Stimulated activated naive CD8-positive, alpha-beta T cell treated with anti-CD3 and anti-CD28 coated beads, Interleukin-15, Interleukin-2, amounts not matched to agents 100 ng/mL and 50 ng/mL, for 24 hours (primary cell): ENCODE measurements around the gene HTR7.

Source experiments
- H3K27ac Mint-ChIP-seq: one replicate; pipeline ENCODE4 v1.8.0; 2021; ENCODE audit warnings: mild to moderate bottlenecking, mixed read lengths
- H3K27me3 Mint-ChIP-seq: one replicate; pipeline ENCODE4 v1.8.0; 2021; ENCODE audit warnings: mixed read lengths
- H3K36me3 Mint-ChIP-seq: one replicate; pipeline ENCODE4 v1.8.0; 2021; ENCODE audit warnings: low read depth, mixed read lengths
- H3K4me1 Mint-ChIP-seq: one replicate; pipeline ENCODE4 v1.8.0; 2021; ENCODE audit warnings: low read depth, mixed read lengths
- H3K4me3 Mint-ChIP-seq: one replicate; pipeline ENCODE4 v1.8.0; 2021; ENCODE audit warnings: mild to moderate bottlenecking, mixed read lengths
- H3K9me3 Mint-ChIP-seq: one replicate; pipeline ENCODE4 v1.8.0; 2021; ENCODE audit warnings: mixed read lengths

HTR7 gene

GRCh38 chr10:90871279-90871765 is 13.5 kb upstream of the HTR7 start:
- peaks cover 10% of the 10 kb centered on the region for H3K36me3 Mint-ChIP-seq

DNA sequence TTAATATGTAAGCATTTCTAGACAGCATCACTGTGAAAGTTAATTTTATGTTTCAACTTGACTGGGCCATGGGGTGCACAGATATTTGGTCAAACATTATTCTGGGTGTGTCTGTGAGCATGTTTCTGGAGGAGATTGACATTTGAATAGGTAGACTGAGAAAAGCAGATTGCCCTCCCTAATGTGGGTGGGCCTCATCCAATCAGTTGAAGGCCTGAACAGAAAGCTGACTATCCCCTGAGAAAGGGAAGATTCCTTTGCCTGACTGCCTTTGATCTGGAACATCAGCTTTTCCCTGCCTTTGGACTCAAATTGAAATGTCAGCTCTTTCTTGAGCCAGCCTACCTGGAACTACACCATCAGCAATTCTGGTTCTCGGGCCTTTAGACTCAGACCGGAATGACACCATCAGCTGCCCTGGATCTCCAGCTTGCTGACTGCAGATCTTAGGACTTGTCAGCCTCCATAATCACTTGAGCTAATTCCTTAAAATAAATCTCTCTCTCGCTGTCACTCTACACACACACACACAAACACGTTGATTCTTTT is 8.3 kb upstream of the HTR7 start:
- H3K4me3 Mint-ChIP-seq: no peak overlapping the region
- peaks cover 71% of the 10 kb centered on the region for H3K27me3 Mint-ChIP-seq
- H3K36me3 Mint-ChIP-seq: no peaks in the 10 kb centered on the region

More at GRCh38 chr10:90871279-90871765, 13.5 kb upstream of the HTR7 start:
- H3K27me3 Mint-ChIP-seq: peaks cover 40% of the 10 kb centered on the region
- H3K4me1 Mint-ChIP-seq: peaks cover 38% of the 10 kb centered on the region
- peaks cover 4% of the 10 kb centered on the region for H3K9me3 Mint-ChIP-seq
- peak overlapping the region; percentile 95 for H3K4me3 Mint-ChIP-seq
- peak overlapping the region; percentile 91 for H3K27ac Mint-ChIP-seq

DNA sequence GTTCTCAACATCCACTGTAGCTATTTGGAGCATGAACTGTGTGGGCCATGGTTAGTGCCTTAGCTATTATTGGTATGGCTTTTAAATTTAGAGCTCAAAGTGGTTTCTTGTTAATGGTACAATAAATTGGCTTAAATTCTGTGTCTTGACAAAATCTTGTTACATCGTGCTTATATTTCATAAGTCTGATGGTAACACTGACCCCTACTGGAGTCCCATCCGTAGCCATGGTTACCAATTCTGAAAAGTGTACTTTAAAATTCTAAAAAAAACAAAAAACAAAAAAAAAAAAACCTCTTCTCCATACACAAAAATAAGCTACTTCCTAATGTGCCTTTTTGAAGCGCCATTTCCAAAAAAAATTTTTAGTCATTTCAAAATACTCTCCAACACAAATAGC is 7.6 kb upstream of the HTR7 start:
- H3K4me1 Mint-ChIP-seq: peaks cover under 1% of the 10 kb centered on the region
- H3K27me3 Mint-ChIP-seq: peaks cover 69% of the 10 kb centered on the region
- H3K4me3 Mint-ChIP-seq: no peak overlapping the region
- no peak overlapping the region for H3K27ac Mint-ChIP-seq
- H3K36me3 Mint-ChIP-seq: no peaks in the 10 kb centered on the region
- peaks cover 4% of the 10 kb centered on the region for H3K9me3 Mint-ChIP-seq

More for the DNA sequence above, 8.3 kb upstream of the HTR7 start:
- Mint-ChIP-seq H3K27ac (no peak overlapping the region), H3K9me3 (peaks cover 4% of the 10 kb centered on the region), H3K4me1 (peaks cover 8% of the 10 kb centered on the region)

DNA sequence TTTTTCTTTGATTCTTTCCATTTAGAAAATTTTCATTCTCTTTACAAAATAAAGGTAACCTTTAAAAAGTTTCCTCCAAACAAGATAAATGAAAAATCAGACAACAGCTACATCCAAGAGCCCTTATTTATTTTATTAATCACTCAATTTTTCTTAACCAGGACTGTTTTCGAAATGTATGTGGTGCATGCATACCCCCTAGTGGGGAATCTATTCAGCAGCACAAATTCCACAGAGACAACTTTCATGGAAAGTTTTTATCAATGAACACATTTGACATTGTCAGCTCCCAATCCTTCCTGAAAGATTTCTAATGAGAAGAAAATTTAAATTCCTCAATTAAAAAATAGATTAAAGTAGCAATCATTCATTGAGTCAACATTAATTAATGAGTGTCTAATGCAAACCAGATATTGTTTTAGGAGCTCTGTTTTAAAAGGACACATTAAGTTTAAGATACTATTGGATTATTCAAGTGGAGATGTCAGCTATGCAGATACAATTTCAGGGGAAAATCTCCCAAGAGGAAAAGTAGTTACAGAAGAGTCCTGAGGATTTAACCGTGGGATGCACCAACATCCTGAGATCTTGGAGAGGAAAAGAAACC is 5.2 kb upstream of the HTR7 start:
- H3K9me3 Mint-ChIP-seq: no peaks in the 10 kb centered on the region
- H3K36me3 Mint-ChIP-seq: no peaks in the 10 kb centered on the region
- no peak overlapping the region for H3K27ac Mint-ChIP-seq
- peaks cover 68% of the 10 kb centered on the region for H3K27me3 Mint-ChIP-seq
- H3K4me3 Mint-ChIP-seq: no peak overlapping the region
- peaks cover 15% of the 10 kb centered on the region for H3K4me1 Mint-ChIP-seq

DNA sequence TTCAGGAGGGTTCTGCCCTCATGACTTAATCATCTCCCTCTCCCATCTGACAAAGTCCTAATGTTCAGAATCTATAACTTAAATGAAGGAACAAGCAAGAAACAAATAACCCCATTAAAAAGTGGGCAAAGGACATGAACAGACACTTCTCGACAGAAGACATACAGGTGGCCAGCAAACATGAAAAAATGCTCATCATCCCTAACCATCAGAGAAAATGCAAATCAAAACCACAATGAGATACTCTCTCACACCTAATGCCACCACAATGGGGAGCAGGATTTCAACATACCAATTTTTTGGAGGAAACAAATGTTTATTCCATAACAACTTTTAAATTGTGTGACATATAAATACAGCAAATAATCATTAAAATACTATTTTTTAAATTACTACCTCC is 3.0 kb upstream of the HTR7 start:
- peaks cover 19% of the 10 kb centered on the region for H3K4me1 Mint-ChIP-seq
- H3K27me3 Mint-ChIP-seq: peaks cover 65% of the 10 kb centered on the region
- H3K9me3 Mint-ChIP-seq: no peaks in the 10 kb centered on the region
- no peak overlapping the region for H3K27ac Mint-ChIP-seq
- H3K4me3 Mint-ChIP-seq: no peak overlapping the region
- no peaks in the 10 kb centered on the region for H3K36me3 Mint-ChIP-seq

DNA sequence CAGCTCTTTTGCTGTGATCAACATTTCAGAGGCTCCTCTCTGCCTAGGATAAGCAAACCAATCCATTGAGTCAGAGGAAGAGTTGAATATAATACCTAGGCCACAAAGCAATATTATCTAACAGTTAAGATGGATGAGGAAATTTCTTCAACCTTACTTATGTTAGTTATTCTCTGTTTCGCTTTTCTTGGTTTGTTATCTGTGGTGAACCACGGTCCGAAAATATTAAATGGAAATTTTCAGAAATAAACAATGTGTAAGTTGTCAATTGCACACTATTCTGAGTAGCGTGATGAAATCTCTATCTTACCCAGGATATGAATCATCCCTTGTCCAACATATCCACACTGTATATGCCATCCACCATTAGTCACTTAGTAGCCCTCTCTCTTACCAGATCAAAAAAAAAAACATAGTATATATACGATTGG is 1.5 kb upstream of the HTR7 start:
- Mint-ChIP-seq H3K27ac (no peak overlapping the region), H3K27me3 (peaks cover 69% of the 10 kb centered on the region), H3K9me3 (no peaks in the 10 kb centered on the region), H3K36me3 (no peaks in the 10 kb centered on the region), H3K4me1 (peaks cover 19% of the 10 kb centered on the region), H3K4me3 (no peak overlapping the region)

DNA sequence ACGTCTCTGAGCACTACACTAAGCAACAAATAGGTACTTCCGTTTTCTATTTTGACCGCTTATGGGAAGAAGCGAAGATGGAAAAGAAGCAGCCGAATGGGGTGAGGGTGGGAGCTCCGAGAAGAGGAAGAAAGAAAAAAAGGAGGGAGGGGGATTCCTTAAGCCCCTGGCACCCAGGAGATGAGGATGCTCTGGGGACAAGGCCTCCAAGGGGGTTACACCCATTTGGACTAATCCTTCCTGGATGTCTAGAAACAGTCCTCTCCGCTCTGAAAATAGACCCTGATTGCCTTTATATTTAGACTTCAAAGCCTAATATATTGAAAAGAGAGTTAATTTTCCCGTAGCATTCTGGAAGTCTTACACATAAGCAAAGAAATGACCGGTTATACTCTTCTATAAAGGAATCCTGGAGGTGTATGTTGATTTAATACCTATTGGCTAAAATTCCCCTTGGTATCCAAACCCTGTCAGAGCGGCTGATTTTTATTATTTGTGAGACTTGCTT is 676 bp upstream of the HTR7 start:
- Mint-ChIP-seq H3K4me1 (peaks cover 19% of the 10 kb centered on the region), H3K4me3 (peak overlapping the region; percentile 80), H3K36me3 (no peaks in the 10 kb centered on the region), H3K9me3 (no peaks in the 10 kb centered on the region), H3K27me3 (peaks cover 72% of the 10 kb centered on the region), H3K27ac (no peak overlapping the region)

GRCh38 chr10:90856964-90857634 is 740 bp downstream of the HTR7 start:
- peaks cover 72% of the 10 kb centered on the region for H3K27me3 Mint-ChIP-seq
- H3K9me3 Mint-ChIP-seq: no peaks in the 10 kb centered on the region
- peak overlapping the region; percentile 87 for H3K4me3 Mint-ChIP-seq
- no peak overlapping the region for H3K27ac Mint-ChIP-seq
- H3K4me1 Mint-ChIP-seq: peaks cover 19% of the 10 kb centered on the region
- H3K36me3 Mint-ChIP-seq: no peaks in the 10 kb centered on the region

- Mint-ChIP-seq H3K4me3 (no peak overlapping the region), H3K27me3 (peaks cover 79% of the 10 kb centered on the region), H3K27ac (no peak overlapping the region), H3K4me1 (peaks cover 19% of the 10 kb centered on the region), H3K9me3 (peaks cover 4% of the 10 kb centered on the region), H3K36me3 (peaks cover 4% of the 10 kb centered on the region)
Observed at GRCh38 chr10:90856261-90856660, 1.6 kb downstream of the HTR7 start.

- Mint-ChIP-seq H3K4me1 (peaks cover 25% of the 10 kb centered on the region), H3K27me3 (peaks cover 84% of the 10 kb centered on the region), H3K4me3 (no peak overlapping the region), H3K36me3 (peaks cover 14% of the 10 kb centered on the region), H3K9me3 (peaks cover 13% of the 10 kb centered on the region), H3K27ac (no peak overlapping the region)
Observed at GRCh38 chr10:90855126-90855525, 2.7 kb downstream of the HTR7 start.

DNA sequence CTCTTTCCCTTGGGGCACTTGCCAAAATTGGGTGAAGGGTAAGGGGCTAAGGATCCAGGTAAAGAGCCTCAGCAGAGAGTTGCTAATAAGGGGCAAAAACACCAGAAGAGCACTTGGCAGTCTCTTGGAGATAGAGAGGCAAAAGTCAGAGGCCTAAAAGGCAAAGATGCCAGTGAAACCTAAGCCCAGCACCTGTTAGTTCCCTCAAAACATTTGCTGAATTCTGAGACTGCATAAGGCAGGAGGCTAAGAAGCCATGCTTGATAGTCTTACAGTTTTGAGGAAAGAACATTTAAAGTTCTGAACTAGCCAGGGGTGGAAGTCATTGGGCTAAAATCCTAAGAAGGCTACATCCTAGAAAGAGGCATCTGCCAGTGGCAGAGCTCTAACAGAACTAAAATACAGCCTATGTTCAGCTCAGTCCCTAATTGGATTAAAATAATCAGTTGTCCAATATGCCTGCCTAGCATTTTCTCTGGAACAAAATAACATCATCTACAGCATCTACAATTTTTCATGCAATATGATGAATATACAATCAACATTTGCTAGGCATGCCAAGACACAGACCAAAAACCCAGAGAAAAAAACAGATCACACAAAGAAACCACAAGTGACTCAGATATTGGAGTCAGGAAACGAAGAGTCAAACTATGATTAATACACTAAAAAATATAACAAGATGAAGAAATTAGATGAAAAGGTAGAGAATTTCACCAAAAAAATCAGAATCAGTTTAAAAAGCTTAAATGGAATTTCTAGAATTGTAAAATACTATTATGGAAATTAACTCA is 7.7 kb downstream of the HTR7 start:
- peaks cover 13% of the 10 kb centered on the region for H3K9me3 Mint-ChIP-seq
- no peak overlapping the region for H3K27ac Mint-ChIP-seq

GRCh38 chr10:90847436-90847835 is 10.4 kb downstream of the HTR7 start:
- peaks cover 53% of the 10 kb centered on the region for H3K27me3 Mint-ChIP-seq
- peaks cover 5% of the 10 kb centered on the region for H3K4me1 Mint-ChIP-seq
- H3K9me3 Mint-ChIP-seq: peaks cover 13% of the 10 kb centered on the region
- no peak overlapping the region for H3K27ac Mint-ChIP-seq
- peaks cover 14% of the 10 kb centered on the region for H3K36me3 Mint-ChIP-seq
- no peak overlapping the region for H3K4me3 Mint-ChIP-seq

More for the DNA sequence above, 7.7 kb downstream of the HTR7 start:
- H3K4me1 Mint-ChIP-seq: peaks cover 5% of the 10 kb centered on the region
- no peak overlapping the region for H3K4me3 Mint-ChIP-seq
- peaks cover 61% of the 10 kb centered on the region for H3K27me3 Mint-ChIP-seq
- H3K36me3 Mint-ChIP-seq: peaks cover 14% of the 10 kb centered on the region

DNA sequence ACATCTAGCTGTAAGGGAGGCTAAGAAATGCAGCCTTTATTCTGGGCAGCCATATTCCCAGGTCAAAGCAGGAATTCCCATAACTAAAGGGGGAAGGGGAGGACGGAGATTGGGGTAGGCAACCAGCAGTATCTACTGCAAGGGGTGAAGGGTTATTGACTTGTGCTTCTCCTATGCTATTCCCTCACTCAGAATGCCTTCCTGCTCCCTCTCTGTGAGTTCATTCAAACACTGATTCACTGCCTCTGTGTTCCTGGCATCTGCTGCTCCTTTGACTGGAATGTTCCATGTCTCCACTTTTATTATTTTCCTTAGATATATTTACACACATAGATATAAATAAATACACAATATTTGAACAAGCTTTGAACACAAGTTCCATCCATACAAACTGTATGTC is 11.1 kb downstream of the HTR7 start:
- Mint-ChIP-seq H3K4me3 (no peak overlapping the region), H3K4me1 (peaks cover 5% of the 10 kb centered on the region), H3K27ac (no peak overlapping the region), H3K27me3 (peaks cover 46% of the 10 kb centered on the region), H3K36me3 (peaks cover 13% of the 10 kb centered on the region), H3K9me3 (peaks cover 11% of the 10 kb centered on the region)

DNA sequence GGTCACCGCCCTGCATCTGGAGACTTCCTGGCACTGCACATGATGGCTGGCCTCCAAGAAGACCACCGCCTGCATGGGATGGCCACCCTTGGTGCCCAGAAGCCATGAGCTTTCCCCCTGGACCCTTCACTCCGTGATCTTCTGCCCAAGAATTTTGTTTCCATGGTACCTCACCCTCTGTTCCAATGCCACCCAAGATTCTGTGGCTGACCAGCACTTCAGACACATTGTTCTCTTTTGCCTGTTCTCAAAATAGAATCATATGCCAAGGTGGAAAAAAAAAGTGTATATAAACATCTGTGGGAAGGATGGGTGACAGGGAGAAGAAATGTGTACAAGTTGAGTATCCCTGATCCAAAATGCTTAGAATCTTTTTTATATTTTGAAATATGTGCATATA is 12.1 kb downstream of the HTR7 start:
- Mint-ChIP-seq H3K27me3 (peaks cover 39% of the 10 kb centered on the region), H3K27ac (no peak overlapping the region), H3K9me3 (peaks cover 6% of the 10 kb centered on the region), H3K4me3 (no peak overlapping the region), H3K36me3 (peaks cover 6% of the 10 kb centered on the region), H3K4me1 (peaks cover 5% of the 10 kb centered on the region)
